ENCODE data around the gene ADGRG4.

DNA sequence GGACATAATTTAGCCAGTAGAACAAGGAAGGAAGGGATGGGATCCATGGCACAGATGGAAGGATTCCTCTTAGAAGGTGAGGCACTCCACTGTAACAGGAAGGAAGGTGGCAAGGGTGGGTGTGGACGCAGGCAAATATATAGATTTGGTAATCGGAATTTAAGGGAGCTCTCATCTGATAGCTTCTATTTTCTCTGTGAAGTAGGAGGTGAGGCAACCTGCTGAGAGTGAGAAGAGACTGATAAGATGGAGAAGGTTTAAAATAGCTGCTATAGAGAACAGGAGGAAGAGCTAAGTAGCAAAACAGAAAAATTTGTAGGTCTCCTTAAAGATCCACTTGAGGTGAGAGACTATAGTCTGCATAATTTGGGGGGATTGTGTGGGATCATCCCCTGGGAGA lies 125.2 kb downstream of the ADGRG4 start:
- TF ChIP-seq, protein P1, sequence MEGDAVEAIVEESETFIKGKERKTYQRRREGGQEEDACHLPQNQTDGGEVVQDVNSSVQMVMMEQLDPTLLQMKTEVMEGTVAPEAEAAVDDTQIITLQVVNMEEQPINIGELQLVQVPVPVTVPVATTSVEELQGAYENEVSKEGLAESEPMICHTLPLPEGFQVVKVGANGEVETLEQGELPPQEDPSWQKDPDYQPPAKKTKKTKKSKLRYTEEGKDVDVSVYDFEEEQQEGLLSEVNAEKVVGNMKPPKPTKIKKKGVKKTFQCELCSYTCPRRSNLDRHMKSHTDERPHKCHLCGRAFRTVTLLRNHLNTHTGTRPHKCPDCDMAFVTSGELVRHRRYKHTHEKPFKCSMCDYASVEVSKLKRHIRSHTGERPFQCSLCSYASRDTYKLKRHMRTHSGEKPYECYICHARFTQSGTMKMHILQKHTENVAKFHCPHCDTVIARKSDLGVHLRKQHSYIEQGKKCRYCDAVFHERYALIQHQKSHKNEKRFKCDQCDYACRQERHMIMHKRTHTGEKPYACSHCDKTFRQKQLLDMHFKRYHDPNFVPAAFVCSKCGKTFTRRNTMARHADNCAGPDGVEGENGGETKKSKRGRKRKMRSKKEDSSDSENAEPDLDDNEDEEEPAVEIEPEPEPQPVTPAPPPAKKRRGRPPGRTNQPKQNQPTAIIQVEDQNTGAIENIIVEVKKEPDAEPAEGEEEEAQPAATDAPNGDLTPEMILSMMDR (conservative IDR thresholded peaks at IDR 0.05; ENCODE audit: low read length): no peak
- no peak for TF ChIP-seq EZH2phosphoT487 (IDR thresholded peaks at IDR 0.05; ENCODE audit: borderline replicate concordance)

Data from Loucy (cell line).